SJCRH30 (cell line): ENCODE results near the gene NMS. TPM values are rescaled to one million over a fixed set of nuclear protein-coding genes. Genes with fewer than 3 reads are reported as not detected.
"Not testable (repeated sequence)": the region's sequence is repeated elsewhere in the genome, so short reads cannot be mapped to it uniquely, and the experiment has no call there.

Experiments used
- DNase-seq, 2 experiments: peaks; one replicate each; pipeline ENCODE4 v3.0.0-alpha.2; 2015 to 2020
- H3K27ac ChIP-seq: fragments of 250-450 bp; sonication (Bioruptor Pico); 2 replicates; pipeline ENCODE4 v1.5.1; 2020; ENCODE audit warnings: mild to moderate bottlenecking, moderate library complexity
- H3K27me3 ChIP-seq: fragments of 250-450 bp; sonication (Bioruptor Pico); 2 replicates; pipeline ENCODE4 v1.5.1; 2020; ENCODE audit warnings: mild to moderate bottlenecking, moderate library complexity
- H3K36me3 ChIP-seq: fragments of 250-450 bp; sonication (Bioruptor Pico); 2 replicates; pipeline ENCODE4 v1.5.1; 2020; ENCODE audit warnings: mild to moderate bottlenecking, moderate library complexity
- H3K4me1 ChIP-seq: fragments of 250-450 bp; sonication (Bioruptor Pico); 2 replicates; pipeline ENCODE4 v1.5.1; 2020; ENCODE audit warnings: mild to moderate bottlenecking, moderate library complexity
- H3K4me3 ChIP-seq: fragments of 250-450 bp; sonication (Bioruptor Pico); 2 replicates; pipeline ENCODE4 v1.5.1; 2020; ENCODE audit warnings: mild to moderate bottlenecking, moderate library complexity
- H3K9me3 ChIP-seq: fragments of 250-450 bp; sonication (Bioruptor Pico); replicated peaks from 2 replicates; pipeline ENCODE4 v1.5.1; 2020; ENCODE audit warnings: mild to moderate bottlenecking, moderate library complexity
- total RNA-seq: library from RNA; depleted of rRNA; stranded (reverse); fragments of >200 nt; shearing (Covaris generic); gene quantifications from 2 replicates; pipeline ENCODE4 v1.2.3, GENCODE V29; 2014

NMS gene
- total RNA-seq, 1 experiment from 2014 or later = not detected

DNA sequence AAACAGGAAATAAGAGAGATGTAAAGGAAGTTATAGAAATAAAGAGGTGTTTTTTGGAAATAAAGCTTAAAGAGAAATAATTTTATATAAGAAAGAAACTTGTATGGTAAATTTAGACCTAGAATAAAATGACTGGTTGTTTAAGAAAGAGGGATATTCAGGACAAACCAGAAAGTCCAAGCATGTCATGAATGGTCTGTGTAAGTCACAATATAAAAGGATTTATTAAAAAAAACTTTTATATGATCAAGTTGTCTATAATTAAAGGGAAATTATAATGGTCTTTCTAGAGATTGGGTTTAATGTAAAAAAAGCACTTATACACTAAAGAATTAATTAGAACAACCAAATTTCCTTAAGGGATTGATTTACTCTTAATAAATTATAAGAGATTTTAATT is 13.9 kb upstream of the NMS start:
- not testable (repeated sequence) for H3K36me3 ChIP-seq, H3K4me1 ChIP-seq, H3K27ac ChIP-seq, H3K27me3 ChIP-seq, H3K4me3 ChIP-seq
- peak in 1 of 2 experiments; percentile 4 for DNase-seq
- peaks cover 13% of the 10 kb centered on the region for H3K9me3 ChIP-seq

DNA sequence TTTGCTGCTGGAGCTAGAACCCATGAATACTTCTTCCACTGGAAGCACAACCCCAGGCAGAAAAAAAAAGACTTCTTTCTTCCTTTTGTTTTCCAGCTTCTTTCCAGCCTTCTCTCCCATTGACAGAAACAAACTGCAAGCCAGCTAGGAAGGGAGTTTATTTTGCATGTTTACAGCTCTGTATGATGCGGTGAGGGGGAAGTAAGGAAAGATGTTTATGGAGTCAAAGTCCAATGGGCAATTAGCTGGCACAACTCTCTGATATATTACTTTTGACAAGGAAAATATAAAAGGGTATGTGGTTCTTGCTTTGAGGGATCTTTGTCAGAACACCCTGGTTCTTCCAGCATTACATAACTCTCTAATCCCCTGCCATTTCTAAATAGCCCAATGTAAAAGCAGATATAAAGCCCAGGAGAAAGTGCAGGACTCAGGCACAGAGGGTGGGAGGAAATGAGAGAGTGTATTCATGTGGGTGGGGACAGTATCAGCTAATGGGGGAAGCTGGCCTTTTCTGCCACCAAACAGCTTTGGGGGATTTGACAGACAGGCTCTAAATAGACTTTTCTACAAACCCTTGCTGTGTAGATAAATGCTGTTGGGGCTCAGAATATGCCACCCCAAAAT is 9.3 kb upstream of the NMS start:
- H3K4me3 ChIP-seq = no peak overlapping the region
- peaks cover 3% of the 10 kb centered on the region; the same call in 1 of the 2 replicates for H3K9me3 ChIP-seq
- H3K27ac ChIP-seq = no peak overlapping the region
- DNase-seq = no peak
- H3K27me3 ChIP-seq = no peaks in the 10 kb centered on the region
- no peaks in the 10 kb centered on the region for H3K4me1 ChIP-seq
- H3K36me3 ChIP-seq = no peaks in the 10 kb centered on the region

- DNase-seq = peak; percentile 54 to 64
These were observed 724 bp downstream of the NMS start for GRCh38 chr2:100470898-100471514.

DNA sequence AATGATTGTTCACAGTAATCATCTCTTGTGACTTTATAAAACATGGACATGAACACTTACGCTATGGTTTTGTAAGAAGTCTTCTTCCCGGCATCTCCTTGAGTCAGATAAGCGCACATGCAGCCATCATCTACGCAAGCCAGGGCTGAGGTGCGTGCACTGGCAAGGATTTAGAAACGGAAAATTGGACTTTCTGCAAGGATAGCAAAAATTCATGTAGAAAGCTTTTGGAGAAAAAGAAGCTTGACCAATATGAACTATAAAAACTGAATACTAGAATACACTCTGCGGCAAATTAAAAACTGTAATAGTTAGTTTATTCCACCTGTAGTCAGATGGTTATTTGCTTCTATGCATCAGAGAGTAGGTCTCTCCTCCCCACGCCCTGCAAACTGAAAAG is 6.3 kb downstream of the NMS start:
- H3K4me3 ChIP-seq = no peak overlapping the region
- DNase-seq = no peak
- no peaks in the 10 kb centered on the region for H3K9me3 ChIP-seq
- H3K4me1 ChIP-seq = no peaks in the 10 kb centered on the region
- no peaks in the 10 kb centered on the region for H3K27me3 ChIP-seq
- H3K36me3 ChIP-seq = no peaks in the 10 kb centered on the region
- H3K27ac ChIP-seq = no peak overlapping the region

More at GRCh38 chr2:100470898-100471514, 724 bp downstream of the NMS start:
- H3K36me3 ChIP-seq = no peaks in the 10 kb centered on the region
- no peaks in the 10 kb centered on the region for H3K9me3 ChIP-seq
- H3K4me3 ChIP-seq = no peak overlapping the region
- H3K4me1 ChIP-seq = no peaks in the 10 kb centered on the region
- no peaks in the 10 kb centered on the region for H3K27me3 ChIP-seq
- H3K27ac ChIP-seq = no peak overlapping the region

GRCh38 chr2:100482741-100483140 is 12.5 kb downstream of the NMS start:
- Histone ChIP-seq H3K4me3 (no peak overlapping the region), H3K4me1 (no peaks in the 10 kb centered on the region), H3K27me3 (no peaks in the 10 kb centered on the region), H3K36me3 (no peaks in the 10 kb centered on the region), H3K27ac (no peak overlapping the region), H3K9me3 (no peaks in the 10 kb centered on the region)
- DNase-seq = peak in 1 of 2 experiments; percentile 12

GRCh38 chr2:100483895-100484294 is 13.6 kb downstream of the NMS start:
- Histone ChIP-seq H3K4me1 (no peaks in the 10 kb centered on the region), H3K36me3 (no peaks in the 10 kb centered on the region), H3K27me3 (no peaks in the 10 kb centered on the region), H3K4me3 (no peak overlapping the region), H3K9me3 (no peaks in the 10 kb centered on the region), H3K27ac (no peak overlapping the region)
- DNase-seq = no peak

DNA sequence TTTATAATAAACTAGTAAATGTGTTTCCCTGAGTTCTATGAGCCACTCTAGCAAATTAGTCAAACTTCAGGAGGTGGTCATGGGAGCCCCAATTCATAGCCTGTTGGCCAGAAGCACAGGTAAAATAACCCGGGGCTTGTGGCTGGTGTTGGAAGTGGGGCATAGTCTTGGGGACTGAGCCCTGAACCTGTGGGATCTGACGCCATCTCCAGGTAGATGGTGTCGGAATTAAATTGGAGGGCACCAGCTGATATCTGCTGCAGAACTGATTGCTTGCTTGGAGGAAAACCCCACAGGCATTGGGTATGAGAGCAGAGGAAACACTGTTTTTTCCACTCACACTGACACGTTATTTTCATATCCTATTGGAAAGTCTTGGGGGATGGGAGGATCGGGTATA is 14.1 kb downstream of the NMS start:
- H3K36me3 ChIP-seq = no peaks in the 10 kb centered on the region
- no peaks in the 10 kb centered on the region for H3K9me3 ChIP-seq
- no peak overlapping the region for H3K4me3 ChIP-seq
- no peaks in the 10 kb centered on the region for H3K4me1 ChIP-seq
- no peaks in the 10 kb centered on the region for H3K27me3 ChIP-seq
- H3K27ac ChIP-seq = no peak overlapping the region
- DNase-seq = no peak

GRCh38 chr2:100485396-100485795 is 15.1 kb downstream of the NMS start:
- no peak overlapping the region for H3K4me3 ChIP-seq
- no peaks in the 10 kb centered on the region for H3K4me1 ChIP-seq
- no peaks in the 10 kb centered on the region for H3K36me3 ChIP-seq
- H3K9me3 ChIP-seq = no peaks in the 10 kb centered on the region
- H3K27me3 ChIP-seq = no peaks in the 10 kb centered on the region
- no peak overlapping the region for H3K27ac ChIP-seq
- no peak for DNase-seq

GRCh38 chr2:100494712-100495111 is 24.4 kb downstream of the NMS start:
- no peak overlapping the region for H3K4me3 ChIP-seq
- no peak overlapping the region for H3K27ac ChIP-seq
- DNase-seq = no peak
- no peaks in the 10 kb centered on the region for H3K27me3 ChIP-seq
- no peaks in the 10 kb centered on the region for H3K9me3 ChIP-seq
- H3K36me3 ChIP-seq = no peaks in the 10 kb centered on the region
- H3K4me1 ChIP-seq = no peaks in the 10 kb centered on the region

GRCh38 chr2:100502782-100503181 is 32.5 kb downstream of the NMS start:
- H3K9me3 ChIP-seq = no peaks in the 10 kb centered on the region
- H3K4me3 ChIP-seq = no peak overlapping the region
- H3K27ac ChIP-seq = no peak overlapping the region
- DNase-seq = no peak
- no peaks in the 10 kb centered on the region for H3K27me3 ChIP-seq
- H3K4me1 ChIP-seq = no peaks in the 10 kb centered on the region
- no peaks in the 10 kb centered on the region for H3K36me3 ChIP-seq

- DNase-seq = no peak
- Histone ChIP-seq H3K4me1 (no peaks in the 10 kb centered on the region), H3K36me3 (no peaks in the 10 kb centered on the region), H3K27ac (no peak overlapping the region), H3K4me3 (no peak overlapping the region), H3K9me3 (no peaks in the 10 kb centered on the region), H3K27me3 (no peaks in the 10 kb centered on the region)
These were observed 34.3 kb downstream of the NMS start for GRCh38 chr2:100504542-100504941.

DNA sequence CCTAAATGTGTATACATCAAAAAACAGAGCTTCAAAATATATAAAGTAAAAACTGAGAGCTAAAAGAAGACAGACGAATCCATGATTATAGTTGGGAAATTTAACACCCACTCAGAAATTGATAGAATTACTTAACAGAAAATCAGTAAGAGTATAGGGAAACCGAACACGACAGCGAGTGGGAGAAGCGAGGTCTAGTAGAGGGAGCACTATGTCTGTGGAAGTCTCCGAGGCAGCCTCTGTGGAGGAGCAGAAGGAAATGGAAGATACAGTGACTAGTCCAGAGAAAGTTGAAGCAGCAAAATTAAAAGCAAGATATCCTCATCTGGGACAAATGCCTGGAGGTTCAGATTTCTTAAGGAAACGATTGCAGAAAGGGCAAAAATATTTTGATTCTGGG is 38.8 kb downstream of the NMS start:
- Histone ChIP-seq H3K27me3 (no peaks in the 10 kb centered on the region), H3K27ac (no peak overlapping the region), H3K9me3 (no peaks in the 10 kb centered on the region), H3K4me1 (no peaks in the 10 kb centered on the region), H3K36me3 (no peaks in the 10 kb centered on the region), H3K4me3 (no peak overlapping the region)
- DNase-seq = no peak

- Histone ChIP-seq H3K27ac (no peak overlapping the region), H3K4me3 (no peak overlapping the region), H3K36me3 (no peaks in the 10 kb centered on the region), H3K27me3 (no peaks in the 10 kb centered on the region), H3K4me1 (no peaks in the 10 kb centered on the region), H3K9me3 (no peaks in the 10 kb centered on the region)
- no peak for DNase-seq
These were observed 43.4 kb downstream of the NMS start for GRCh38 chr2:100513650-100514049.

- Histone ChIP-seq H3K4me1 (no peaks in the 10 kb centered on the region), H3K27me3 (no peaks in the 10 kb centered on the region), H3K36me3 (no peaks in the 10 kb centered on the region), H3K4me3 (no peak overlapping the region), H3K27ac (no peak overlapping the region), H3K9me3 (no peaks in the 10 kb centered on the region)
- DNase-seq = no peak
These were observed 47.3 kb downstream of the NMS start for GRCh38 chr2:100517556-100517955.

GRCh38 chr2:100518801-100519200 is 48.5 kb downstream of the NMS start:
- no peak for DNase-seq
- no peak overlapping the region for H3K27ac ChIP-seq
- H3K36me3 ChIP-seq = no peaks in the 10 kb centered on the region
- H3K4me3 ChIP-seq = no peak overlapping the region
- no peaks in the 10 kb centered on the region for H3K27me3 ChIP-seq
- H3K4me1 ChIP-seq = no peaks in the 10 kb centered on the region
- H3K9me3 ChIP-seq = no peaks in the 10 kb centered on the region

- H3K27ac ChIP-seq = no peak overlapping the region
- no peak for DNase-seq
- H3K4me3 ChIP-seq = no peak overlapping the region
- H3K36me3 ChIP-seq = no peaks in the 10 kb centered on the region
- H3K27me3 ChIP-seq = no peaks in the 10 kb centered on the region
- no peaks in the 10 kb centered on the region for H3K4me1 ChIP-seq
- no peaks in the 10 kb centered on the region for H3K9me3 ChIP-seq
These were observed 49.9 kb downstream of the NMS start for GRCh38 chr2:100520224-100520623.
